Globus pallidus (tissue), 1 donor: Measurements from ENCODE around the gene FREM3.
"Not testable (repeated sequence)": the region's sequence is repeated elsewhere in the genome, so short reads cannot be mapped to it uniquely, and the experiment has no call there.

ENCODE experiments used
- DNase-seq: peaks from one replicate; pipeline ENCODE4 v3.0.0-alpha.2; 2015; ENCODE audit warnings: low spot score

The FREM3 gene

DNA sequence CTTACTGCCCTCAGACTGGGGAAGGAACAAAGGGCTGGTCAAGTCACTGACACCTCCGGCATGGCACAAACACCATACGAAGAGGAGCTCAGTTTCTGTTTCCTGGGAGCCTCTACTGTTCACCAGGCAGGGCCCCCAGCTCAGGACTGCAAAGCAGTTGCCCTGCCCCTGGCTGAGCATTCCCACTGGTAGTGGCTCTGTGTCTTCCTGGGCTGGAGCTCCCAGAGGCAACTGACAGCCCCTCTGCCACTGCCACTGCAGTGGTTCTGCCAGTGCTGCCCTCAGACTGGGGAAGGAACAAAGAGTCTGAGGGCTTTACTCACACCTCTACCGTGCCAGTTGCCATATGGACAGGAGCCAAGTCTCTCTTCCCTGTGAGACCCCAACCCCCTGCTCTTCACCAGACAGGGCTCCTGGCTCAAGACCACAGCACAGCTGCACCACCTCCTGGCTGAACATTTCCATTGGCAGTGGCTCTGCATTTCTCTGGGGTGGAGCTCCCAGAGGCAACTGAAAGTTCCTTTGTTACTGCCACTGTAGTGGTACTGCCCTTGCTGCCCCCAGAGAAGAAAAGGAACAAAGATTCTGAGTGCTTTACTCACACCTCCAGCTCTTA is 119.0 kb downstream of the FREM3 start:
- peak; percentile 8 for DNase-seq

- no peak for DNase-seq
These were observed 125.1 kb downstream of the FREM3 start for GRCh38 chr4:143575331-143575730.

DNA sequence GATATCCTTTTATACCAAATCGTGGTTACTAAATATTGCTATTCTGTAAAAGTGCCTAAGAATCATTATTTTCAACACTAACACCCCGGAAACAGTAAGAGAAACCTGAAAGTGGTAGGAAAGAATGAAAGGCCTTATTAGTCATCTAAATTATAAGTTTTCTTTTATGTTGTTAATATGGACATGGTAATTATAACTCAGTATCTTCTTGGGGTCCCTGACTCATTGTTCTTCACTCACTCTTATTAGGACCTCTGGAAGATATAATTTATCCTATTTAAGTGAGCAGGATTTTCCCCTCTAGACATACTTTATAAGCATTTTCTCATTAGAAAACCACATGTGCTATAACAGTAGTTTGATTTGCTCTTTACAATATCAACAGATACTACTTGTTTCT is 136.0 kb downstream of the FREM3 start:
- DNase-seq = no peak

GRCh38 chr4:143559757-143560147 is 140.7 kb downstream of the FREM3 start:
- DNase-seq = no peak

DNA sequence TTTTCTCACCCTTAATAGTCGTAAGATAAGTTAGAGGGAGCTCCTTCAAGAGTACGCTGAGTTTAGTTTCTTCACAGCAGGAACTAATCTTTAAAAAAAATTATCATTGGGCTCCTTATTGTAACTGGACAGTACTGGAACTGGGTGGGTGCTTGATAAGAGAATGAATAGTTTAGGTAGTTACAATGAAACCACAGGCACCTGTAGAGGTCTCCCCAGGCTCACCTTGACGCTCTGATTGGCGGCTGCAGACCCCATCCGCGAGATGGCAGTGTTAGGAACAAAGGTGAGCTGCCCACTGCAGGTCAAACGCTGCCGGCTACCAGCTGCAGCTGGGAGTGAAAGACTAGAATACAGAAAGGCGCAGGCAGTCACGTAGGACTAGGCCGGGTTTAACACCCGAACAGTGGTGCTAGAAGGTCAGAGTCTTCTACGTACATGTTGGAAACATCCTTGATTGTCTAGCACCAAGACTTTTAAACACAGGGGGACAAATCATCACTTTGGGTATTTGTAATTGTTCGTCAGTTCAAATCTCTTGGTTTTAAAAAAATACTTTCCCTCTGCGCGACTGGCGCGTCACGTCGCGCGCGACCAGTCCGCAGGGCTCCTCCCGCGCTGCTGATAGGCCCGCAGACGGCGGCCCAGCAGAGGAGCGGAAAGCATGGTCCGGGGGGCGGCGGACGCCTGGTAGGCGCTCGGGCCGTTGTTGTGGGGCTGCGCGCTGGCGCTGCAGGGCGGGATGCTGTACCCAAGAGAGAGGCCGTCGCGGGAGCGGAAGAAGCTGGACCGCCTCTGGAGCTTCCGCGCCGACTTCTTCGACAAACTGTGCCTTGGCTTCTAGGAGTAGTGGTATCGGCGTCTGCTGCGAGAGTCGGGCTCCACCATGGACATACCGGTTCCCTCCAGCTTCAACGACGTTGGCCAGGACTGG is 141.4 kb downstream of the FREM3 start:
- DNase-seq = peak; percentile 31

GRCh38 chr4:143558286-143558685 is 142.2 kb downstream of the FREM3 start:
- DNase-seq = no peak

- DNase-seq = no peak
These were observed 144.8 kb downstream of the FREM3 start for GRCh38 chr4:143555676-143556075.

GRCh38 chr4:143554728-143555597 is 145.5 kb downstream of the FREM3 start:
- DNase-seq = no peak

DNA sequence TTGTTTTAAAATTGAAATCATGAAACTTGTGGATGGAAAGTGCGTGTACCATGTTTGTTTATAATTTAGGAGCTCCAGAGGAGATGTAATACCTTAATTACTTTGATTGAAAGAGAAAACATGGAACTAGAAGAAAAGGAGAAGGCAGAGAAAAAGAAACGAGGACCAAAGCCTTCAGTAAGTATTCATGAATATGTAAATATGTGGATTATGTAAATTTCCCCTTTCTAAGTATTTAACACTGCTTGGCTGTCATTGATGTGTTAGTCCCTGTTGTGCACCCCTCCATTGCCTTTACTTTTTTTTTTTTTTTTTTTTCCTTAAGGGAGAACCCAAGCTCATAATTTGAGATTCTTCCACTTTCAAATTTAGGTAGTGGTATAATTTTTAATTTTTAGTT is 150.5 kb downstream of the FREM3 start:
- DNase-seq = no peak

DNA sequence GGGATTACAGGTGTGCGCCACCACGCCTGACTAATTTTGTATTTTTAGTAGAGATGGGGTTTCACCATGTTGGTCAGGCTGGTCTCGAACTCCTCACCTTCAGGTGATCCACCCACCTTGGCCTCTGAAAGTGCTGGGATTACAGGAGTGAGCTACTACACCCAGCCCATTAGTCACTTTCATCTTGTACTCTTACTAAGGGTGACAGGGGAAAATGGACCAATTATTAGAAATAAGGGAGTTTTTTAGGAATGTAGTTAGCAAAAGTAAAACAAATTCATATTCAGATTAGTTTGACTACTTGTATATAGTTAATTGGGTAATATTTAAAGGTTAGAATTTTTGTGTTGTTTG is 160.8 kb downstream of the FREM3 start:
- DNase-seq = no peak

GRCh38 chr4:143538979-143539669 is 161.4 kb downstream of the FREM3 start:
- no peak for DNase-seq

- DNase-seq = no peak
These were observed 168.5 kb downstream of the FREM3 start for GRCh38 chr4:143531788-143532491.

- DNase-seq = no peak
These were observed 169.1 kb downstream of the FREM3 start for GRCh38 chr4:143531380-143531779.

GRCh38 chr4:143528046-143528445 is 172.4 kb downstream of the FREM3 start:
- DNase-seq = not testable (repeated sequence)
